ENCODE results near the gene ZFPM1. TPM values are rescaled to one million over a fixed set of nuclear protein-coding genes. Genes with fewer than 3 reads are reported as not detected.

The ZFPM1 gene
- total and polyA plus RNA-seq, 4 donors, result 0.59 to 8.7 (median 5.7) TPM

DNA sequence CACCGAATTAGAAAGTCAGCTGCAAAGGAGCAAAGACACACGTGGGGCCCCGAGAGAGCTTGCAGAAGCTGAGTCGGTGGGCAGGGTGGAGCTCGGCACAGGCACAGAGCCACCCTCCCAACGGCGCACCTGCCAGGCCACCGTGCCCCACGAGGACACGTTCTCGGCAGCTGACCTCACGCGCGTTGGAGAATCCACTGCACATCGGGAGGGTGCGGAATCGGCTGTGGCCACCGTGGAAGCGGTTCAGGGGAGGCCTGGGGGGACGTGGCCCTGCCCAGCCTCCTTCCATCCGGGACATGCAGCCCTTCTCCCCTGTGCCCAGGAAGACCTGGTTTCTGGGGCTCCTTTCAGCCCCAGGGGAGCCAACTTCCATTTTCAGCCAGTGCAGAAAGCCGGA lies 20.9 kb upstream of the ZFPM1 start:
- Histone ChIP-seq H3K27me3 (ENCODE audit: control insufficient read depth, insufficient read depth, low read length) (peaks cover 20% of the 10 kb centered on the region), H3K9me3 (ENCODE audit: control insufficient read depth, insufficient read depth, low read length) (no peaks in the 10 kb centered on the region), H3K27ac (ENCODE audit: low read depth, low read length) (no peak overlapping the region), H3K4me3 (ENCODE audit: low read depth, low read length) (no peak overlapping the region), H3K36me3 (ENCODE audit: control insufficient read depth, insufficient read depth, low read length) (peaks cover 83% of the 10 kb centered on the region), H3K4me1 (ENCODE audit: control insufficient read depth, insufficient read depth, low read length) (peaks cover 33% of the 10 kb centered on the region)
- no peak for DNase-seq (ENCODE audit: low read depth in 4 of 6, low spot score in 6 of 6)
- WGBS (ENCODE audit: insufficient coverage), result 90% methylated on average over 22 of the region's 22 CpGs

DNA sequence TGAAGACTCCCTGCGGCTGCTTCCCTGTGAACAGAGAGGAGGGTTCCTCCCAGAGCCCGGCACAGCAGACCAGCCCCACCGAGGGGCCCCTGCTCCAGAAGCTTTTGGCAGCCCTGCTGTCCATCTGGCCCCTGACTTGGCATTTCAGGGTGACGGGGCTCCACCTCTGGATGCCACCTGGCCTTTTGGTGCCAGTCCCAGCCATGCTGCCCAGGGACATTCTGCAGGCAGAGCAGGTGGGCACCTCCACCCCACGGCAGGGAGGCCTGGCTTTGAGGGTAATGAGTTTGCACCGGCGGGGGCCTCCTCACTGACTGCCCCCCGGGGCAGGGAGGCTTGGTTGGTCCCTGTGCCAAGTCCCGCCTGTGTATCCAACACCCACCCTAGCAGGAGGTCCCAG lies 20.3 kb upstream of the ZFPM1 start:
- WGBS (ENCODE audit: insufficient coverage), result 88% methylated on average over 9 of the region's 9 CpGs
- H3K4me1 ChIP-seq (ENCODE audit: control insufficient read depth, insufficient read depth, low read length), result peaks cover 37% of the 10 kb centered on the region
- no peak for DNase-seq (ENCODE audit: low read depth in 4 of 6, low spot score in 6 of 6)
- H3K9me3 ChIP-seq (ENCODE audit: control insufficient read depth, insufficient read depth, low read length), result no peaks in the 10 kb centered on the region
- no peak overlapping the region for H3K4me3 ChIP-seq (ENCODE audit: low read depth, low read length)
- no peak overlapping the region for H3K27ac ChIP-seq (ENCODE audit: low read depth, low read length)
- H3K36me3 ChIP-seq (ENCODE audit: control insufficient read depth, insufficient read depth, low read length), result peaks cover 80% of the 10 kb centered on the region
- peaks cover 20% of the 10 kb centered on the region for H3K27me3 ChIP-seq (ENCODE audit: control insufficient read depth, insufficient read depth, low read length)

DNA sequence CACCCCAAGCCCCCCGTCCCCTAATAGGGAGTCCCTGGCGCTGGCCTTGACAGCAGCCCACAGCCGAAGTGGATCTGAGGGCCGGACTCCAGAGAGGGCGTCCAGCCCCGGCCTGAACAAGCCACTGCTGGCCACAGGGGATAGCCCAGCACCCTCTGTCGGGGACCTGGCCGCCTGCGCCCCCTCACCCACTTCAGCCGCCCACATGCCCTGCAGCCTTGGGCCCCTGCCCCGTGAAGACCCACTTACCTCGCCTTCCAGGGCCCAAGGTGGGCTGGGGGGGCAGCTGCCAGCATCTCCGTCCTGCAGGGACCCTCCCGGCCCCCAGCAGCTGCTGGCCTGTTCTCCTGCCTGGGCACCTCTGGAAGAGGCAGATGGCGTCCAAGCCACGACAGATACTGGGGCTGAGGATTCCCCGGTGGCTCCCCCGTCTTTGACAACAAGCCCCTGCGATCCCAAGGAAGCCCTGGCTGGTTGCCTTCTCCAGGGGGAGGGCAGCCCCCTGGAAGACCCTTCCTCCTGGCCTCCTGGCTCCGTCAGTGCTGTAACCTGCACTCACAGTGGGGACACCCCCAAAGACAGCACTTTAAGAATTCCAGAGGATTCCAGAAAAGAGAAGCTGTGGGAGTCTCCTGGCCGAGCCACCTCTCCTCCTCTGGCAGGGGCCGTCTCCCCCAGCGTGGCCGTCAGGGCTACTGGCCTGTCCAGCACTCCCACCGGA lies 19.3 kb upstream of the ZFPM1 start:
- H3K36me3 ChIP-seq (ENCODE audit: control insufficient read depth, insufficient read depth, low read length), result peaks cover 81% of the 10 kb centered on the region
- 87% methylated on average over 25 of the region's 25 CpGs for WGBS (ENCODE audit: insufficient coverage)
- H3K4me3 ChIP-seq (ENCODE audit: low read depth, low read length), result no peak overlapping the region
- H3K27me3 ChIP-seq (ENCODE audit: control insufficient read depth, insufficient read depth, low read length), result peaks cover 20% of the 10 kb centered on the region
- peaks cover 37% of the 10 kb centered on the region for H3K4me1 ChIP-seq (ENCODE audit: control insufficient read depth, insufficient read depth, low read length)
- no peak overlapping the region for H3K27ac ChIP-seq (ENCODE audit: low read depth, low read length)
- H3K9me3 ChIP-seq (ENCODE audit: control insufficient read depth, insufficient read depth, low read length), result no peaks in the 10 kb centered on the region
- no peak for DNase-seq (ENCODE audit: low read depth in 4 of 6, low spot score in 6 of 6)

GRCh38 chr16:88434353-88434690 lies 18.8 kb upstream of the ZFPM1 start:
- peaks cover 20% of the 10 kb centered on the region for H3K27me3 ChIP-seq (ENCODE audit: control insufficient read depth, insufficient read depth, low read length)
- 88% methylated on average over 9 of the region's 10 CpGs for WGBS (ENCODE audit: insufficient coverage)

DNA sequence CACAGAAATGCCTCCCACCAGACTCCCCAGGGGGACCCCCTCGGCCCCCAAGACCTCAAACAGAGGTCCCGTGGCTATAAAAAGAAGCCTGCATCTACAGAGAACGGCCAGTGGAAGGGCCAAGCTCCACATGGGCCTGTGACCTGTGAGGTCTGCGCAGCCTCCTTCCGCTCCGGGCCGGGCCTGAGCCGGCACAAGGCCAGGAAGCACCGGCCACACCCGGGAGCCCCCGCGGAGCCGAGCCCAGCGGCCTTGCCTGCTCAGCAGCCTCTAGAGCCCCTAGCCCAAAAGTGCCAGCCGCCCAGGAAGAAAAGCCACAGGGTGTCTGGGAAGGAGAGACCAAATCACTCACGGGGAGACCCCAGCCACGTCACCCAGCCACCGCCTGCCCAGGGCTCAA lies 18.3 kb upstream of the ZFPM1 start:
- peaks cover 81% of the 10 kb centered on the region for H3K36me3 ChIP-seq (ENCODE audit: control insufficient read depth, insufficient read depth, low read length)
- peaks cover 33% of the 10 kb centered on the region for H3K4me1 ChIP-seq (ENCODE audit: control insufficient read depth, insufficient read depth, low read length)
- 74% methylated on average over 15 of the region's 18 CpGs for WGBS (ENCODE audit: insufficient coverage)
- no peak for DNase-seq (ENCODE audit: low read depth in 4 of 6, low spot score in 6 of 6)
- H3K27me3 ChIP-seq (ENCODE audit: control insufficient read depth, insufficient read depth, low read length), result peaks cover 19% of the 10 kb centered on the region
- no peak overlapping the region for H3K27ac ChIP-seq (ENCODE audit: low read depth, low read length)
- no peak overlapping the region for H3K4me3 ChIP-seq (ENCODE audit: low read depth, low read length)
- no peaks in the 10 kb centered on the region for H3K9me3 ChIP-seq (ENCODE audit: control insufficient read depth, insufficient read depth, low read length)

More at GRCh38 chr16:88434353-88434690, 18.8 kb upstream of the ZFPM1 start:
- no peaks in the 10 kb centered on the region for H3K9me3 ChIP-seq (ENCODE audit: control insufficient read depth, insufficient read depth, low read length)
- H3K36me3 ChIP-seq (ENCODE audit: control insufficient read depth, insufficient read depth, low read length), result peaks cover 81% of the 10 kb centered on the region
- DNase-seq (ENCODE audit: low read depth in 4 of 6, low spot score in 6 of 6), result no peak
- no peak overlapping the region for H3K4me3 ChIP-seq (ENCODE audit: low read depth, low read length)
- H3K27ac ChIP-seq (ENCODE audit: low read depth, low read length), result no peak overlapping the region
- peaks cover 37% of the 10 kb centered on the region for H3K4me1 ChIP-seq (ENCODE audit: control insufficient read depth, insufficient read depth, low read length)

DNA sequence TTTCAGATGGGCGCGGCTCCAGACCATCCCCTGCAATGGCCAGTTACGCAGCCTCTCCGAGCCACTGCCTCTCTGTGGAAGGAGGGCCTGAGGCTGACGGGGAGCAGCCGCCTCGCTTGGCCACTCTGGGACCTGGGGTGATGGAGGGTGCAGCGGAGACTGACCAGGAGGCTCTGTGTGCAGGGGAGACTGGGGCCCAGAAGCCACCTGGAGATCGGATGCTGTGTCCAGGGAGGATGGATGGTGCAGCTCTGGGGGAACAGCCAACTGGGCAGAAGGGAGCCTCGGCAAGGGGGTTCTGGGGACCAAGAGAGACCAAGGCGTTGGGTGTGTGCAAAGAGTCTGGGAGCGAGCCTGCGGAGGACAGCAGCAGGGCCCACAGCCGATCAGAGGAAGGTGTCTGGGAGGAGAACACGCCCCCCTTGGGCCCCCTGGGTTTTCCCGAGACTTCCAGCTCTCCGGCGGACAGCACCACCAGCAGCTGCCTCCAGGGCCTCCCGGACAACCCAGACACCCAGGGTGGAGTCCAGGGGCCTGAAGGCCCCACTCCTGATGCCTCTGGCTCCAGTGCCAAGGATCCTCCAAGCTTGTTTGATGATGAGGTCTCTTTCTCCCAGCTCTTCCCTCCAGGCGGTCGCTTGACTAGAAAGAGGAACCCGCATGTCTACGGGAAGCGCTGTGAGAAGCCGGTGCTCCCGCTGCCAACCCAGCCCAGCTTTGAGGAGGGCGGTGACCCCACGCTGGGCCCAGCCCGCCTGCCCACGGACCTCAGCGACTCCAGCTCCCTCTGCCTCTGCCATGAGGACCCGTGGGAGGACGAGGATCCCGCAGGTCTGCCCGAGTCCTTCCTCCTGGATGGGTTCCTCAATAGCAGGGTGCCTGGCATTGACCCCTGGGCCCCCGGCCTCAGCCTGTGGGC lies 17.4 kb upstream of the ZFPM1 start:
- peaks cover 85% of the 10 kb centered on the region for H3K36me3 ChIP-seq (ENCODE audit: control insufficient read depth, insufficient read depth, low read length)
- no peak overlapping the region for H3K27ac ChIP-seq (ENCODE audit: low read depth, low read length)
- DNase-seq (ENCODE audit: low read depth in 4 of 6, low spot score in 6 of 6), result no peak
- H3K4me1 ChIP-seq (ENCODE audit: control insufficient read depth, insufficient read depth, low read length), result peaks cover 27% of the 10 kb centered on the region
- H3K27me3 ChIP-seq (ENCODE audit: control insufficient read depth, insufficient read depth, low read length), result peaks cover 15% of the 10 kb centered on the region
- no peak overlapping the region for H3K4me3 ChIP-seq (ENCODE audit: low read depth, low read length)
- 88% methylated on average over 34 of the region's 36 CpGs for WGBS (ENCODE audit: insufficient coverage)
- no peaks in the 10 kb centered on the region for H3K9me3 ChIP-seq (ENCODE audit: control insufficient read depth, insufficient read depth, low read length)

GRCh38 chr16:88436796-88437195 lies 16.3 kb upstream of the ZFPM1 start:
- Histone ChIP-seq H3K4me1 (ENCODE audit: control insufficient read depth, insufficient read depth, low read length) (peaks cover 16% of the 10 kb centered on the region), H3K9me3 (ENCODE audit: control insufficient read depth, insufficient read depth, low read length) (no peaks in the 10 kb centered on the region), H3K4me3 (ENCODE audit: low read depth, low read length) (no peak overlapping the region), H3K27me3 (ENCODE audit: control insufficient read depth, insufficient read depth, low read length) (peaks cover 5% of the 10 kb centered on the region), H3K36me3 (ENCODE audit: control insufficient read depth, insufficient read depth, low read length) (peaks cover 87% of the 10 kb centered on the region), H3K27ac (ENCODE audit: low read depth, low read length) (no peak overlapping the region)
- DNase-seq (ENCODE audit: low read depth in 4 of 6, low spot score in 6 of 6), result no peak
- 91% methylated on average over 36 of the region's 36 CpGs for WGBS (ENCODE audit: insufficient coverage)

- peaks cover 2% of the 10 kb centered on the region for H3K27me3 ChIP-seq (ENCODE audit: control insufficient read depth, insufficient read depth, low read length)
- 39% methylated on average over 55 of the region's 55 CpGs for WGBS (ENCODE audit: insufficient coverage)
- no peaks in the 10 kb centered on the region for H3K9me3 ChIP-seq (ENCODE audit: control insufficient read depth, insufficient read depth, low read length)
- DNase-seq (ENCODE audit: low read depth in 4 of 6, low spot score in 6 of 6), result peak in 2 of 6 donors; percentile 67 to 86
- no peak overlapping the region for H3K27ac ChIP-seq (ENCODE audit: low read depth, low read length)
- H3K36me3 ChIP-seq (ENCODE audit: control insufficient read depth, insufficient read depth, low read length), result peaks cover 83% of the 10 kb centered on the region
- no peak overlapping the region for H3K4me3 ChIP-seq (ENCODE audit: low read depth, low read length)
- peaks cover 12% of the 10 kb centered on the region for H3K4me1 ChIP-seq (ENCODE audit: control insufficient read depth, insufficient read depth, low read length)
Measured at GRCh38 chr16:88437367-88437964, 15.6 kb upstream of the ZFPM1 start.

DNA sequence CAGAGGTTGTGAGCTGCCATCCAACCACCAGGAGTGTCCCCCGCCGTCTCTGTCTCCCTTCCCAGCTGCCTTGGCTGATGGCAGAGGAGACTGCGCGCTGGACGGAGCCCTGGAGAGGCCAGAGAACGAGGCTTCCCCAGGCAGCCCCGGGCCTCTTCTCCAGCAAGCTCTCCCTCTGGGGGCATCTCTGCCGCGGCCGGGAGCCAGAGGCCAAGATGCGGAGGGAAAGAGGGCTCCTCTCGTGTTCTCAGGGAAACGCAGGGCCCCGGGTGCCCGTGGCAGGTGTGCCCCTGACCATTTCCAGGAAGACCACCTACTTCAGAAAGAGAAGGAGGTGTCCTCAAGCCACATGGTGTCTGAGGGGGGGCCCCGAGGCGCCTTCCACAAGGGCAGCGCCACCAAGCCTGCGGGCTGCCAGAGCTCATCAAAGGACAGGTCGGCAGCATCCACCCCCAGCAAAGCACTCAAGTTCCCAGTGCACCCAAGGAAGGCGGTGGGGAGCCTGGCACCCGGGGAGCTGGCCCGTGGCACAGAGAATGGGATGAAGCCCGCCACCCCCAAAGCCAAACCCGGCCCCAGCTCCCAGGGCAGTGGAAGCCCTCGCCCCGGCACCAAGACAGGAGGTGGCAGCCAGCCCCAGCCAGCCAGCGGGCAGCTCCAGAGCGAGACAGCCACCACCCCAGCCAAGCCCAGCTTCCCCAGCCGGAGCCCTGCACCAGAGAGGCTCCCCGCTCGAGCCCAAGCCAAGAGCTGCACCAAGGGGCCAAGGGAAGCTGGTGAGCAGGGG lies 14.8 kb upstream of the ZFPM1 start:
- no peaks in the 10 kb centered on the region for H3K9me3 ChIP-seq (ENCODE audit: control insufficient read depth, insufficient read depth, low read length)
- DNase-seq (ENCODE audit: low read depth in 4 of 6, low spot score in 6 of 6), result no peak
- WGBS (ENCODE audit: insufficient coverage), result 91% methylated on average over 25 of the region's 32 CpGs
- no peak overlapping the region for H3K27ac ChIP-seq (ENCODE audit: low read depth, low read length)
- H3K4me1 ChIP-seq (ENCODE audit: control insufficient read depth, insufficient read depth, low read length), result peaks cover 18% of the 10 kb centered on the region
- no peak overlapping the region for H3K4me3 ChIP-seq (ENCODE audit: low read depth, low read length)
- no peaks in the 10 kb centered on the region for H3K27me3 ChIP-seq (ENCODE audit: control insufficient read depth, insufficient read depth, low read length)
- peaks cover 76% of the 10 kb centered on the region for H3K36me3 ChIP-seq (ENCODE audit: control insufficient read depth, insufficient read depth, low read length)

All from spinal cord (tissue), 10 donors.